GM18870 (cell line): ENCODE measurements around the gene LHFPL2.

Source experiments
- ATAC-seq: cut with Tn5 transposase; IDR thresholded peaks from one replicate; pipeline ENCODE4 v1.9.1; 2021; ENCODE audit warnings: moderate library complexity; ENCODE audit not compliant: unreplicated experiment

Gene LHFPL2

DNA sequence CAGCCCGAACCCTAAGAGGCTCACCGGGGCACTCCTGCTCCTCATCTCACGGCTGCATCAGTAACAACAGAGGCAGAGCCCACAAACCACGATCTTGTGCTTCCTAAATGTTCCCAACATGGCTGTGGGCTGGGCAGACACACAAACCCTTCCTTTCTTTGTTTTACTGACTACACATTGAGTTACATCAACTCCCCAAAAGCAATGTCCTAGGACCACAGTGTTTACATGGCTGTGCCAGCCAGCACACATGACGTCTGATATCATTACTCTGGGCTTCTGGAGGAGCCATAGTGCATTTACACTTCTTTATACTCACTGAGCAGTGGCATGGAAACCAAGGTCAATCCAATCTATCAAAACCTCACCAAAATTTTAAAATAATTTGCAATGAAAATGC is 101.4 kb downstream of the LHFPL2 start:
- ATAC-seq: no peak

DNA sequence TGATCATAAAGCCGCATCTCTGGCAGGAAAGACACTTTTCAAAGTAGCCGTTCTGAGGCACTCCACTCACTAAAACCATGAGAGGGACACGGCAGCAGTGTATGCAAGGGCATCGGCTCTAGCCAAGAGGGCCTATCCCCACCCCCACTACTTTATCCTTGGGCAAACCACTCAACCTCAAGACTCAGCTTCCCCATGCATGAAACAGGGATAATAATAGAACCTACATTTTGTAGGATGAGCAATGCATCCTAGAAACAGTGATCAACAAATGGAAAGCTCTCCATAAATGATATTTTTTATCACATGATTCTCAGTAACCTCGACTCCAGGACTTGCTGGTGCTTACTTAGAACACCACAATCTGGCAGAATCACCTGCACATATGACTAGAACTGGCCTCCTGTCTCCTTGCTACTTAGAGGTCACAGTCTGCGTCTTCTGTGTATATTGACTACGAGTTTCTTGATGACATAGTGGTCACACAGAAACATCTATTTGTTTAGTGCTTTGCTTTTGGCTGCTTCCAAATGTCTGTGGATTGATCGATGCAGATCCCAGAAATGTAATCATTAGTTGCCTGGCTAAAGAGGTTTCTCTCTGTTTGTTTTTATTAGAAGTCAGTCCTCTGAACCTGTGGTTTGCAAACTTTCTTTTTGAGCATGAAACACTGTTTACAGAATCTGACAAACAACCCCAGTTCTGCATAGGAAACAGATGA is 102.1 kb downstream of the LHFPL2 start:
- no peak for ATAC-seq

DNA sequence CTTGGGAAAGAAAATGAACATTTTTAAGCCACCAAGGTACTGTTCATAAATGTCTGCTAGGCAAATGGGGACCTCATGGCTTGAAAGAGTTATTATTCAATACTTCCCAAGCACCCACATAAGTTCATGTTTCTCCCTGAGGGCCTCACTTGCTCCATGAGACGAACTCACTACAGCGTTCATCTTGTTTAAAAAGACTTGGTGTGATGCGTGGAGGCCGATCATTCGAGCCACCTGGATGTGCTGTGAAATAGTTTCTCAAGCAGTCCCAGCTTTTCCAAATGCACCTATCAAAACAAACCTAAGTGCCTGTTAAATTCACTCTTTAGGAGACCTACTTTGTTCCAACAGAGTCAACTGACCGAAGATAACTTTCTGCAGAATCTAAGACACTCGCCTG is 103.2 kb downstream of the LHFPL2 start:
- ATAC-seq: no peak

DNA sequence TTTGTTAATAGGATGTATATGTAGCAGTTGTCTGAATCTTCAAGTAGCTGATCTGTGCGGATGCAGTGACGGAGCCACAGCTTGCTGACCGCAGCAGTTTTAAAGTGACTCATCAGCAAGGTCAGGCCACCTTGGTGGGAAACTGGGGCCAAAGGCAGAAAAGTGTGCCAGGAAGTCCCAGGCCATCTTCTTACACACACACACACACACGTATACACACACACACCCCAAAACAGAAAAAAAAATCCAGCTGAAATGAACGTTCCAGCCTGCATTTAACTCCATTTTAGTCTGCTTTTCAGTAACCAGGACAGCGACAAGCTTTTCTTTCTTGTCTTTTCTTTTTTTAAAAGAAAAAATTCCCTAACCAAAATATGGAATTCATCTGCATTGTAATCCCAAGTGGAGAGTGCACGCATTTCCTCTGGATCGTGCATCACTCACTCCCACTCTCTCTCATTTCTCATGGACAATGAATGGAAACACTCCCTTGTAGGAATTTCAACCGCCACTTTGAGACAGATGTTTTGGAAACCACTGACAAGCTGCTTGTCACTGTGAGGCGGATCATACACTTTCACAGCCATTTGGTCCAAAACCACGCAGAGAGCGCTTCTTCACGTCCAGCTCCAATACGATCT is 103.9 kb downstream of the LHFPL2 start:
- no peak for ATAC-seq

DNA sequence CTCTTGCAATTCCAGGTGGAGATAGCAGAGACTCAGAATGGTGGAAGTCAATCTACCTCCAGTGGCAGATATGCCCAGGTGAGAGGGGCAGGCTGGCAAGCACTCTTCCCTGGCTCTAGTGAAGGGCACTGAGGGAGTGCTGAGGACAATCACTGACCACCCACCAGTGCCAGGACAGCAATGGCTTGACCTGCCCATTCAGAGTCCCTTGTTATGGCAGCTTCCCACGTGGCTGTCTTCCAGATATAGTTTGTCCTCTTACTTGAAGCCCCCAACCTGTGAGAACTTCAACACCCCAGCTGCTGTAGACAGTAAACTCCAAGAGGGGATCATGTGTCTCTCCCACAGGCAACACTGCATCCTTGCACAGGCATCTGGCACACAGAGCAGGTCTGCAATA is 104.7 kb downstream of the LHFPL2 start:
- no peak for ATAC-seq

DNA sequence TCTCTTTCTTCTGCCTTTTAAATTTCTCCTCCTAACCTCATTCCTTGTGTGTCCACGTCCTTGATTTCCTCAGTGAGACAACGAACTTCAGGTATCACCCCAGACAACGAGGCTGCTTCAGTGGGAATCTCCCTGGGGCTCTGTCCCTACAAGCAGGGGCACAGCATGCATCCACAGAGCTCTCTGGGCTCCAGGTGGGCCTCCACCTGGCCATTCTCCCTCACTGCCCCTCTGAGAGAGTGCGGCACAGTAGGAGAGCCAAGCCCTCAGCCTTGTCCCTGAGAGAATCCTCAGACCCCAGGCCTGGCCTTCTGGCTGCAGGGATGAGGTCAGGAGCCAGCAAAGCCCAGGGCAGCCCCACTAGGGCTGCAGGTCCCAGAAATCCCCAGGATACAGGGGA is 105.3 kb downstream of the LHFPL2 start:
- ATAC-seq: no peak

DNA sequence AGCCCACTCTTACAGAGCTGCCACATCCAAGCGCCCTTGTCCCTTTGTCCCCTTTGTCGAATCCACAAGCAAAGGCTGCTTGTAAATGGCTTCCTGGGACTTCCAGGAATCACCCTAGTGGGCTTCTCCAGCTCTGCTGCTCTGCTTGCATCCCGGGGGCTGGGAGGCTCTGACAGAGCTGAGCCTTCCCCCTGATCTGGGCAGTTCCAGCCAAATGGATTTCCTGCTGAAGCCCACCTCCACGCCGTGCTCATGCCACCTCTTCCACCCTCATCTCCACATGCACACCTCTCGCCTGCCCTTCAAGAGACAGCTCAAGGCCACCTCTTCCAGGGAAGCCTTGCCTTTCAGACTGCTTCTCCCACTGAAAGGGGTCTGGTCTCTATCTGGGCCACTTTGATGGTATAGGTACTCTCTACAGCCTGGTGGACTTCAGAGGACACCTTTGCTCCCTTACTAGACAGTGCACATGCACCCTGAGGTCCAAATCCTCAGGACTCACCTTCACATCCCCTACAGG is 106.2 kb downstream of the LHFPL2 start:
- no peak for ATAC-seq

DNA sequence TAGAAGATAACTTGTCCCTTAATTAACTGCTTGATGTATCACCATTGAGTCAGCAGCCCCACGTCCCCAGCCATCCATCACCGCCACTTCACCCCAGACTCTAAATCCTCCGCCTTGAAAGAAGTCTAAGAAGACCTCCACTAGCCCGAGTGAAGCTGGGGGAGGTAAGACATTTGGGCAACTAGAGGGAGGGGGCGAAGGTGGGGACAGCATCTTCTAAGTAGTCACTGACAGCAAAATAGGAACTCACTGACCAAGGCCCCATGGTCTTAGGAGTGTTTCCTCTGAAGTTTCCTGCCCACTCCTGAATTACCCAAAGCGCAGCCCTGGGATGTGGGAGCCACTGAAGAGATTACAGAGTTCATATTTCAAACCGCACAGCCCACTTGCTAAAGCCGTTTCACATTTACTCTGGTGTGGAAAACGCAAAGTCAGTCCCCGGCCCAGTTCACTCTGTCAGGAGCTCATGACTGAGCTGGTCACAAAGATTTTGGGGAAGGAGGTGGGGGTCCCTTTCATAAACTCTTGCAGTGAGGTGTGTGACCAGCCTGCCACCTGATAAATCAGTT is 107.4 kb downstream of the LHFPL2 start:
- no peak for ATAC-seq

DNA sequence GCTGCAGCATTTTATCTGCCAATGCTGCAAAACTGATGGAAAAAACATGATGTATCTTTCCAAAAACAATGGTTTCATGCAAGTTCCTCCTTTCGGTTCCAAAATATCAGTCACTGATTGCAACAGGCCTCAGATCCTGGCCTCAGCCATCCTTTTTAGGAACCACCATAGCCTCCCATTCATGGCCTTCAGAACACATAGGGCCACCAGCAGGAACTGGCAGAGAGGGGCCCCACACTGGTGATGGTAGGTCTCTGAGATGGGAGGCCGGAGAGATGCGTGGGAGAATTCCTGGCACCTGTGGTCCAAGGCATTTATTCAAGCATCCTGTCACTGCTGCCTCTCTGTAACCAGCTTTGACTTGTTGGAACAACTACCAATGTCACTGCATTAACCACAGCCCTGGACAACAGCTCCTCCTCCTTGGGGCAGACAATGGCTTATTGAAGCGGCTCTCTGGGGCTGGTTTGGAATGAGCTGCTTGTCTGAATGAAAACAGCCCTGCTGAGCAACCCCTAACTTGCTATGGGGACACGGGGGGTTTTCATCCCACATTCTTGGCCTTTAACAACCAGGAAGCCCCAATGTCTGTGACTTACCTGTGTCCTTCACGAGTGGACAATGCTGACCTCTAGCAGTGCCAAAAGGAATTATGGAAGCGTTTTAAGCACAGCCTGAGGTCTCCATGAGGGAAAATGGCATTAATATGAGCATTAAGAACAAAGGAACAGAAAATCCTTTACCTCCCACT is 108.1 kb downstream of the LHFPL2 start:
- no peak for ATAC-seq

DNA sequence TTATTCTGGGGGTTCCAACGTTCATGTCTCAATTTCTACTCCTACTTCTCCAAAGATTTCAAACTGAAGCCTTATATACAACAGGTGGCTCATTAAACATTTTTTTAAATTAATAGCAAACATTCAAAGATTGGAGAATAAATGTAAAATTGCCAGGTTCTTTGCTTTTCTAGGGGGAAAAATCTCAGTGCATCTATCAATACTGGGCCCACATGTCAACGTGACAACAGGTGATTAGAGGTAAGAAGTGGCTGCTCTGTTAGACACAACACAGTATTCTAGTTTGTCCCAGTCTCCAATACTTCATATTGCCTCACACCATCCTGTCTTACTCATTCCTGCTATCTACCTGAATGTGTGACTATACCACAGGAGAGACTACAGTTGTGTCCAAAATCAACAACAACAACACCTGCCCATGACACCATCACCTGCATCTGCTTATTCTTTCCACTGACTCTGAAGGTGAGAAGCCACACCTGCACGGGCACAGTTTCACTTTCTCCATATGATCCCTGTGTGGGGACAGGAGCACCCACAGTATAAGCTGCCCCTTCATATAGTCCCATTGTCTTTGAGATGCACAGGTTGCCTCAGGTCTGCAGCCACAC is 110.2 kb downstream of the LHFPL2 start:
- ATAC-seq: no peak

DNA sequence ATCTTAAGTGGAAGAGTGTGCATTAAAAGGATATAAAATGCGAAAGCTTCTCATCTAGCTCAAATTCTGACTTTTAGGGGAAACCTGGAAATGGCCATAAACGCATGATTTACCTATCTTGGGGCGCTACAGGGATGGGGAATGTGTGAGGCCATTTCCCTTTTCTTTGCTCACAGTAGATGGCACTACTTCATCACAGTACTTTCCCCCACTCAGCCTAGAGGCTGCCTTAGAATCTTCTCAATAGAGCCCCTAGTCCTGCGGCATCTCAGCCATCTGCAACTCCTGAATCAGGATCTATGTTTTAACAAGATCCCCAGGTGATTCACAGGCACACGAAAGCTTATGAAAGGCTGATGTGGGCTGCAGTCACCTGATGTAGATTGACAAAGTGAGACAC is 110.8 kb downstream of the LHFPL2 start:
- no peak for ATAC-seq

DNA sequence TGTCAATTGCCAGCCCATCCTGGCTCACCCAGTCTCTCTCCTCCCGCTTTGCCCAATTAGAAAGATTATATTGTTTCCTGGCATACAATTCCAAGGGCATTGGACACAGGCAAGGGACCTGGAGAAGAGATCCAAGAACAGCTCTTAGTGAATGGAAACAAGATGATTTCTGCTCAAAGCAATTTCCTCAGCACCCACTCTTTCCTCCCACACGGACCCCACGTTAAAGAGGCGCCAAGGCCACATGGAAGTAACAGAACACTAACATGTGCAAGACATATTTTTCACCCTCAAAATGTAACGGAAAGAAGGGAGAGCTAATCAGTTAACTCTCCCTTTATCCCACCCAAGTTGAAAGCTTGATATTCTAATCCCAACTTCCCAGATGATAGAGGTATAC is 111.2 kb downstream of the LHFPL2 start:
- ATAC-seq: no peak

DNA sequence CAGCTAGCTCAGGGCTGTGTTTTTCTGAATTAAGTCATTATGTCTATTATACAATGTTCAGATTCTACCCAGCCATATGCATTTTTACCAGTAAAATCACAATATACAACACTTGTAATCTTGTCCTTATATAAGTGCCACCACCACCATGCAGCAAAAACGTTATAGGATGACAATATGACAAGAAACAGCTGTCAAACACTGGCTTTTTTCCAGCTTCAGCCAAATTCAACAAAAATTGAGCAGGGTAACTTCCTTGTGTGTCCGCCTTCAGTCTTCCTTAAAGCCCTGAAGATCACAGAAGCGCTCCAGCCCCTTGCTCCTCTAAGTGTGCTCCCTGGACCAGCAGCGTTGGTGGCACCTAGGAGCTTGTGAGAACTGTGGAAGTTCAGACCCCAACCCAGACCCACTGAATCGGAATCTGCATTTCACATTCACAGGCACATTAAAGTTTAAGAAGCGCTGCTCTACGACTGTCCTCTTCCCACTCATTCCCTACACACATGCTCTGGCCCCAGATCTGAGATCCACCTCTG is 111.8 kb downstream of the LHFPL2 start:
- ATAC-seq: no peak

DNA sequence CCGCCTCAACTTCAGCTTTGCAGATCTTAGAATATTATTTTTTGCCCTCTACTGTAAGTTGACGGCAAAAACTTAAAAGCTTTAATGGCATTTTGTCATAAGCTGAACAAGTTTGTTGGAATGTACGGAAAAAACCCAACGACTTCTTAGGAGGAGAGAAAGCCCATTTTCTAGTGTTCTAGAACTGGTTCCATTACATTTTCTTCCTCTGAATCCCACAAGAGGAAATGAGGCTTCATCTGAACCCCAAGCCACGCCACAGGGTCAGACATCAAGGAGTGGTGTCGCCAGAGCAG is 113.7 kb downstream of the LHFPL2 start:
- no peak for ATAC-seq

DNA sequence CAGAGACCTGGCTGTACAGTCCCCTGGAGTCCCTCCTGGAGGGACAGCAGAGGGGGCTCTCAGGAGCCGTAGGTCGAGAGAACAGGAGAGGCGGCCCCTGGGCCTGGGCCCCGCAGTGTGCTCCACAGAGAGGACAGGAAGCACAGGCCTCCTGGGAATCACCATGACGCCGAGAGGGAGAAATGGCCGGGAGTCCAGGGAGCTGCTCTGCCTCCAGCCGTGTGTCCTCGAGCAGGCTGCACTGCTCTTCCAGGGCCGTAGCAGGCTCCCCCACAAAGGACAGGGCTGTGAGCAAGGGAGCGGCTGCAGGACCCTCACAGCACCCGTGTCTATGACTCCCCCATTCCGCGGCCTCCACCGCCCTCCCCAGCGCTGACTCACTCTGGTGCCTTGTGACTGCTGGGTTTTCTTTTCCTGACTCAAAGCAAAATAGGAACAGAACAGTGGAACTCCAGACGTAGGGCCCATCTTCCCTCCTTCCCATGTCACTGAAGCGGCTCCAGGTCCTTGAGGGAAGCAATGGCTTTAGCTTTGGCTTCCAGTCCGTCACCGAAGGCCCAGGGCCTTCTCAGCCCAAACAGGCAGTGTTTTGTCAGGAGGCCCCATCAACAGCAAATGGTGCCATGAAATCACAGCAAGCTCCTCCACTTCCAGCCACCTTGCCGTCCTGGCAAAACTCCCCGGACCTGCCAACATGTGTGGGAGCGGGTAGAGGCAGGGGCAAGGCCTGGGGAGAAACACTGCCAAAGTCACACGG is 114.2 kb downstream of the LHFPL2 start:
- ATAC-seq: no peak

DNA sequence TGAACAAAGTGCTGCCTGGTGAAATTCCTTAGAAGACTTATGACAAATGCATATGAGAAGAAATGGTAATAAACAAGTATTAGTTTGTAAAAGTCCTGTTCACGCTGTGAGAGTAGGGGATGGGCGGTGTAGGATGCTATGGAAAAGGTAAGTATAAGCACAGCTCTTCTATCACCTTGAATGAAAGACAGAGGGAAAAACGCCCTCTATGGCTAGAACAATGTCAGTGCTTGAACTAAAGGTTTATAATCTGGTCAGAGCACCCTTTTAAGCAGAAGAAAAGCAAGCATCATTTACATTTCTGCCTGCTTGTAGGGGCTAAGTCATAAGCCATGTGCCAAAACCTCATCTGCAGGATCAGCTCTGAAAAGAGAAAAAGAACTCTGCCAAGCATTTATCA is 115.2 kb downstream of the LHFPL2 start:
- ATAC-seq: no peak

DNA sequence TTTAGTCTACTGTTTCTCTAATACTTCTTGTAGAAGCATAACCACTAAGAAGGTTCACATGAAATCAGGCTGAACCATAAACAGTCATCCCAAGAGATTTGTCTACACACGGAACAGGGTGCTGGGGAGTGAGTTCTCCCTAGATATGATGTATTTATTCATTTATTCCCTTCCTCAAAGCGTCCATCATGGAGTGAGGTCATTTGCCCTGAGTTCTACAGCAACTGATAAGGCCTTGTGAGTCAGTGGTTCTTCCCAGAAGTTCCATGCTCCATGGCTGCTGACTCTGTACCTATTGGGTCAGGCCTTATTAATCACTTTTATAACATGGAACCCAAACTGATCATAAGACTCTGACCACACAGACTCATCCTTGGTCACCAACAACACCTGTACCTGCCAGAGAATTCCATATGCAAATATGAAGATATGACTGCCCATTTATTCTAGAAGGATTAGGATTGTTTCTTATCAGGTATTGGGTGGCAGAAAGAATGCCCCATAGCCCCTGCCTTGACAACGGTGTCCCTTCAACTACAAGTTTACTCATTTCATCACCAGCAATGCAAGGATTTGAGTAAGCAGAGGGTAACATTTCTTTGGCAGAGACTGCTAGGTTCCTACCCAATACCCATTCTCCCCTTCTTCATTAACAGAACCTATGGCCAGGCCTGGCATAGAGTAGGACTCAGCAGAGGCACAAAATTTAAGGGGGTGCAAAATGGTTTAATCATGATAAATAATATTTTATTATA is 118.1 kb downstream of the LHFPL2 start:
- ATAC-seq: no peak

DNA sequence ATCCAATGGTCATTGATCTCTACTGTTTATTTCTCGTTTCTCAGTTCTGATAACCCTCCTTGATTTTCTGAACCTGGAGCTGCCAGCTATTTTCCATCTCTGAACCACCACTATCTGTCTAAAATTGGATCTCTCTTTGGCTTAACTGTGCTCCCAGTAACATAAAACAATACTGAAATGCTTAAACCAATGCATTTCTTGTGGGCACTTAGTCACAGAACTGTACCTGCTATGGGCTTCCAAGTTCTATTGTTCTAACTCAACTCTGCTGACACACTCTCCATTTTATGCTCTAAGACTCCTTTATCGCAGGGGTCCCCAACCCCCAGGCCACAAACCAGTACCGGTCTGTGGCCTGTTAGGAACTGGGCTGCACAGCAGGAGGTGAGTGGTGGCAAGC is 120.6 kb downstream of the LHFPL2 start:
- ATAC-seq: no peak

DNA sequence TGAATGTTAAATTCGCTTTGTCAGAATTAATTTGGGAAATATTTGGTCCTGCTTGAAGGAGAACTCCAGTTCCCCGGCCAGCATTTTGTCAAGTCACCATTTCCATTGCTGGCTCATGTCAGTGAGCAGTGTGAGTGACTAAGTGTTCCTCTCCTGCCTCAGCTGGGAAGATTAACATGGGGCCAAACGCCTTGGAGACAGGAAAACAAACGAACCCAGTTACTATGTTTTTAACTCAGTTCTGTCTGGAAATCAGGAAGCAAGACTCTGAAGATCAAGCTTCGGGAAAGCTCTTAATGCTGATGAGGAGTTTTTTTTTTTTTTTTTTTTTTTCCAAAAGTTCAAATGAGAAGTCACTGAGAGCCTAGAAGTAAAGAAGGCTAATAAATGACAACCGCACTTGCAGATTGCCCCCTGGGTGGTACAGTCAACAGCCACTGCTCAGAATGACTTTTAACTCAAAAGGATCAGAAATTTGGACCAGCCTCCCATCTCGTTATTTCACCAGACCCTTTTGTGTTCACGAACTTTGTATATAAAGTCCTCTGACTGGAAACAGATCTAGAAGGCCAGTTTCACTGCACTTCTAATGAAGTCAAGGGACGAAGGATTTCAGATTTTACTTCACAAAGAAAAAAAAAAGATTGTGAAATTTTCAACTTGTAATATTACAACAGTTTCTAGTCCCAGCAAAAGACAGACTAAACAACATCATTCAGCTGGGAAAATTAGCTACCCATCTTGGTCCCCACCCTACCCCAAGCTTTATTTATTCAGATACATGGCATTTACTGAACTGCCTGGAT is 121.3 kb downstream of the LHFPL2 start:
- ATAC-seq: no peak
